ENCODE measurements around the gene EAPP. TPM values are rescaled to one million over a fixed set of nuclear protein-coding genes. Genes with fewer than 3 reads are reported as not detected.

The EAPP gene
- total RNA-seq, 4 donors from 2014 or later, result 17.1 to 39.2 (median 35.7) TPM

GRCh38 chr14:34496679-34497513 lies 42.6 kb downstream of the EAPP start:
- peak; percentile 31 for DNase-seq (ENCODE audit: low spot score)
- no peak for TF ChIP-seq CTCF (IDR thresholded peaks at IDR 0.05)
- peak; percentile 95 for ATAC-seq (ENCODE audit: low FRiP score)

DNA sequence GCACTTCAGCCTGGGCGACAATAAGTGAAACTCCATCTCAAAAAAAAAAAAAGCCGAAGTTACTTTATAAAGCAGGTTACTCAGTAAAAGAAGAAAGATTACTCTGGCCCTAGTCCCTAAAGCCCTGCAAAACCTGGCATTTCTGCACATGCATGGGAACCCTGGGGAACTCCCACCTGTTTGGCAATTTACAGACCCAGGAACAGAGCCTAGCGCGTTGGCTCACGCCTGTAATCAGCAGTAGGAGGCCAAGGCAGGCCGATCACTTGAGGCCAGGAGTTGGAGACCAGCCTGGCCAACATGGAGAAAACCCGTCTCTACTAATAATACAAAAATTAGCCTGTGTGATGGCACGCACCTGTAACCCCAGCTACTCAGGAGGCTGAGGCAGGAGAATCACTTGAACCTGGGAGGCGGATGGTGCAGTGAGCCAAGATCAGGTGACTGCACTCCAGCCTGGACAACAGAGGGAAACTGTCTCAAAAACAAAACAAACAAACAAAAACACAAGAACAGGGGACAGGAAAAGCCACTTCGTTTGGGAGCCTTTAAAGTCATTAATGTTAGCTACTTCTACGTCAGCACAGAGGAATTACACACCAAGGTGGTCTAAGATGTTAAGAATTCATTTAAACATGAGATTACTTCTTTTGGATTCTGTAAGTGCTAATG lies 43.4 kb downstream of the EAPP start:
- no peak for TF ChIP-seq CTCF (IDR thresholded peaks at IDR 0.05)
- ATAC-seq (ENCODE audit: low FRiP score) (no peak), DNase-seq (ENCODE audit: low spot score) (no peak)

DNA sequence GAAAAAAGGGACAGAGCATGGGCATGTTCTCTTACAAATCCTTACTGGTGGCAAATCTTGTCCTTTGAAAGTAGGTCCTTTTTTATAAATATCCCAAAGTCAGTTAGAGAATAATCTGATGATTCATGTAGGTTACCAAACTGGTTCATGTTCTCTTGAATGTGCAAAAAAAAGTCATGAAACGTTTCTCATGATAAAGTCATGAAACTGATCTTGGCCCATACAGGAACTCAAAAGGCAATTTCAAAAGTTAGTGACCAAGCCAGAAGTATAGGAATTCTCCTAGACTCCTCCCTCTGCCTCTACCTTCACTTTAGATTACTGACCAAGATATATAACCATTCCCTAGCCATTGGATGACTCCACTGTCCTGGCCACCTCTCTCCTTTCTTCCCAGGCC lies 50.2 kb downstream of the EAPP start:
- DNase-seq (ENCODE audit: low spot score), result no peak
- no peak for TF ChIP-seq CTCF (IDR thresholded peaks at IDR 0.05)
- ATAC-seq (ENCODE audit: low FRiP score), result no peak

DNA sequence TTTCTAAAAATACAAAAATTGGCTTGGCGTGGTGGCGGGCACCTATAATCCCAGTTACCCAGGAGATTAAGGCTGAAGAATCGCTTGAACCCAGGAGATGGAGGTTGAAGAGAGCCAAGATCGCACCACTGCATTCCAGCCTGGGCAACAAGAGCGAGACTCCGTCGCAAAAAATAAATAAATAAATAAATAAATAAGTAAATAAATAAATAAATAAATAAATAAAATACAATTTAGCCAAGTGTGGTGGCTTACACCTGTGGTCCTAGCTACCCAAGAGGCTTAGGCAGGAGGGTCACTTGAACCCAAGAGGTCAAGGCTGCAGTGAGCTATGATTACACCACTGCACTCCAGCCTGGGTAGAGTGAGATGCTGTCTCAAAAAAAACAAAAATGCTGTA lies 51.0 kb downstream of the EAPP start:
- TF ChIP-seq CTCF (IDR thresholded peaks at IDR 0.05), result no peak
- ATAC-seq (ENCODE audit: low FRiP score) (no peak), DNase-seq (ENCODE audit: low spot score) (no peak)

- DNase-seq (ENCODE audit: low spot score) (no peak), ATAC-seq (ENCODE audit: low FRiP score) (no peak)
- no peak for TF ChIP-seq CTCF (IDR thresholded peaks at IDR 0.05)
Measured at GRCh38 chr14:34484726-34485125, 54.8 kb downstream of the EAPP start.

DNA sequence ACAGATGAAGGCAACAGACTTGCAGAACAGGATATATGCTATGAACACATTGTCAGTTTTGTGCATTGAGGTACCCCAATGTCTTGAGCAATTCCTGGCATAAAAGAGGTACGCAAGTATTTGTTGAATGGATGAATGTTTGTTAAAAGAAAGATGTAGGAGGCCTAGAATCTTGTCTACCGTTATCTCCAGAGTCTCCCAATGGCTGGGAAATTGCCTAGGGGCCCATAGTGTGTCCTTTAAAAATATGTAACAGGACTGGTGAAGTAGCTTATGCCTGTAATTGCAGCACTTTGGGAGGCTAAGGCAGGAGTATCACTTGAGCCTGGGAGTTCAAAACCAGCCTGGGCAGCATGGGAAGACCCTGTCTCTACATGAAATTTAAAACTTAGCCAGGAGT lies 57.0 kb downstream of the EAPP start:
- DNase-seq (ENCODE audit: low spot score) (no peak), ATAC-seq (ENCODE audit: low FRiP score) (no peak)
- no peak for TF ChIP-seq CTCF (IDR thresholded peaks at IDR 0.05)

DNA sequence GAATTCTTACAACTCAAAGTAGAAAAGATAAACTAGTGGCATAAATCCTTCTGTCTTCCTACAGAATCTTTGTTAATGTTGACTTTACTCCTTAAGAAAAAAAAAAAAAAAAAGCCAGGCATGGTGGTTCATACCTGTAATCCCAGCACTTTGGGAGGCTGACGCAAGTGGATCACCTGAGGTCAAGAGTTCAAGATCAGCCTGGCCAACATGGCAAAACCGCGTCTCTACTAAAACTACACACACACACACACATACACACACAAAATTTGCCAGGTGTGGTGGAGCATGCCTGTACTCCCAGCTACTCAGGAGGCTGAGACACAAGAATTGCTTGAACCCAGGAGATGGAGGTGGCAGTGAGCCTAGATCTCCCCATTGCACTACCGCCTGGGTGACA lies 59.8 kb downstream of the EAPP start:
- no peak for TF ChIP-seq CTCF (IDR thresholded peaks at IDR 0.05)
- ATAC-seq (ENCODE audit: low FRiP score) (no peak), DNase-seq (ENCODE audit: low spot score) (no peak)

Data from omental fat pad (tissue), 4 donors.